ENCODE data around the gene HDLBP.

DNA sequence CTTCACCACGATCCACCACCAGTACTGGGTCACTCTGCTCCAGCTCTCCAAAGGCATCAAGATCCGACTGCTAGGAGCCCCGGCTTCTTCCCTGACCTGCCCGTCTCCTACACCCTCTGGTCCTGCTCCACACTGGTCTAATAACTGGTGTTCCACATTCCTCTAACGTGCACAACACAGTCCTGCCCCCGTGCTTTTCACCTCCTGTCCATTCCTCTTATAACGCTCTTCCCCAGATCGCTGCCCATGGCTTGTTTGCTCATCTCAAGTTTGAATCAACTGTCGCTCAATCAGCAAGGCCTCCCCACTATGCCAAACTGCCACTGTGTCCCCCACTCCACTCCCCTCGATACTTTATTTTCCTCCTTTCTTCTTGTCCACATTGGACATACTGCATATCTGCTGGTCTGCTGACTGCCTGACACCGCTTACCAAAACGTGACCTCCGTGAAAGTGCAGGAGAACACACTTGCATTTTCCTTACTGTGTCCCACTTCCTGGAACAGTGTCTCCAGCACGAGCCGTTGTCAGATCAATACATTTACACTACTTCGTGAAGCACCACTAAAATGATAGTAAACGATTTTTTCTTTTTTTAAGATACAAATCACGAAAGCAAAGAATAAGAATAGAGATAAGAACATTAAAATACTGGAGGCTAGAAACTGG, 6.5 kb downstream of the HDLBP start:
- TF ChIP-seq, protein P1, sequence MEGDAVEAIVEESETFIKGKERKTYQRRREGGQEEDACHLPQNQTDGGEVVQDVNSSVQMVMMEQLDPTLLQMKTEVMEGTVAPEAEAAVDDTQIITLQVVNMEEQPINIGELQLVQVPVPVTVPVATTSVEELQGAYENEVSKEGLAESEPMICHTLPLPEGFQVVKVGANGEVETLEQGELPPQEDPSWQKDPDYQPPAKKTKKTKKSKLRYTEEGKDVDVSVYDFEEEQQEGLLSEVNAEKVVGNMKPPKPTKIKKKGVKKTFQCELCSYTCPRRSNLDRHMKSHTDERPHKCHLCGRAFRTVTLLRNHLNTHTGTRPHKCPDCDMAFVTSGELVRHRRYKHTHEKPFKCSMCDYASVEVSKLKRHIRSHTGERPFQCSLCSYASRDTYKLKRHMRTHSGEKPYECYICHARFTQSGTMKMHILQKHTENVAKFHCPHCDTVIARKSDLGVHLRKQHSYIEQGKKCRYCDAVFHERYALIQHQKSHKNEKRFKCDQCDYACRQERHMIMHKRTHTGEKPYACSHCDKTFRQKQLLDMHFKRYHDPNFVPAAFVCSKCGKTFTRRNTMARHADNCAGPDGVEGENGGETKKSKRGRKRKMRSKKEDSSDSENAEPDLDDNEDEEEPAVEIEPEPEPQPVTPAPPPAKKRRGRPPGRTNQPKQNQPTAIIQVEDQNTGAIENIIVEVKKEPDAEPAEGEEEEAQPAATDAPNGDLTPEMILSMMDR (conservative IDR thresholded peaks at IDR 0.05 in 1 of 2, IDR thresholded peaks at IDR 0.05 in 1 of 2; ENCODE audit: extremely low read depth in 1 of 2, insufficient read depth in 1 of 2, low read depth in 1 of 2, low read length in 2 of 2): no peak
- no peak for TF ChIP-seq EZH2 (IDR thresholded peaks at IDR 0.05; ENCODE audit: borderline replicate concordance, low read length)

All from mammary epithelial cell (primary cell).